ENCODE results near the gene TASP1.

The TASP1 gene

DNA sequence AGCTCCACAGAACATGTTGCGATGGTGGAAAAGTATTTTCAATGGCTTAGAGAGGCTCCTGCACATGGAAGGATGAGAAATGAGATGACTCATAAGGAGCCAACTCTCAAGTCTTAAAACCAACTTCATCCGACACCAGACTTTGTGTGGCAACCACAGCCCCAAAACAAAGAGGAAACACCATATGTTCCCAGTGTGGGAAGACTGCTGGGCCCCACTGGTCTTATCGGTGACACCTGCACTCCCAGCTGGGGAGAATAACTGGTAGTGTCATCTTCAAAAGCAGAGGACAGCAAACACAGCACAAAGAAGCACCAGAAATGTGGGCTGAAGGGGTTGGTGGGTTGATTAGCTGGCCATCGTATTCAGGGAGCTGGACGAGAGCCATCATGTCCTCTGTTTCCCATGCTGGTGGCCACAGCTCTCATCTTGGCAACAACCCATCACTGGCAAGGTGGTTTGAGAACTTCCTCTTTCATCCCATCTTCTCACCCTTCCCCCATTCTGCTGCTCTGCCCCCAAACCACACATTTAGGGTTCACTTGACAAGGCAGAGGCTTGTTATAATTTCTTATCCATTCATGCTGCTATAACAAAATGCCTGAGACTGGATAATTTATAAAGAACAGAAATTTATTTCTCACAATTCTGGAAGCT, 46.0 kb upstream of the TASP1 start:
- Histone ChIP-seq H3F3A (ENCODE audit: insufficient read depth) (no peaks in the 10 kb centered on the region), H3K4me2 (ENCODE audit: low read depth, low read length, poor library complexity, severe bottlenecking) (no peak overlapping the region), H4K20me1 (ENCODE audit: low read depth, low read length) (no peaks in the 10 kb centered on the region), H3K27me3 (ENCODE audit: low read length) (no peaks in the 10 kb centered on the region), H3K9me3 (ENCODE audit: insufficient read depth, low read length) (no peaks in the 10 kb centered on the region), H3K9me2 (replicated peaks; ENCODE audit: insufficient read depth, low read length) (no peaks in the 10 kb centered on the region), H2AFZ (ENCODE audit: low read depth, low read length, severe bottlenecking) (no peak overlapping the region), H3K36me3 (ENCODE audit: low read length) (no peaks in the 10 kb centered on the region), H3K79me2 (ENCODE audit: insufficient read depth, low read length) (no peaks in the 10 kb centered on the region), H3K4me3 (ENCODE audit: insufficient read depth, low read length, poor library complexity, severe bottlenecking) (no peak overlapping the region), H3K27ac (ENCODE audit: low read depth, low read length) (no peak overlapping the region), H3K9ac (ENCODE audit: low read length) (no peak overlapping the region)
- TF ChIP-seq, protein P1, sequence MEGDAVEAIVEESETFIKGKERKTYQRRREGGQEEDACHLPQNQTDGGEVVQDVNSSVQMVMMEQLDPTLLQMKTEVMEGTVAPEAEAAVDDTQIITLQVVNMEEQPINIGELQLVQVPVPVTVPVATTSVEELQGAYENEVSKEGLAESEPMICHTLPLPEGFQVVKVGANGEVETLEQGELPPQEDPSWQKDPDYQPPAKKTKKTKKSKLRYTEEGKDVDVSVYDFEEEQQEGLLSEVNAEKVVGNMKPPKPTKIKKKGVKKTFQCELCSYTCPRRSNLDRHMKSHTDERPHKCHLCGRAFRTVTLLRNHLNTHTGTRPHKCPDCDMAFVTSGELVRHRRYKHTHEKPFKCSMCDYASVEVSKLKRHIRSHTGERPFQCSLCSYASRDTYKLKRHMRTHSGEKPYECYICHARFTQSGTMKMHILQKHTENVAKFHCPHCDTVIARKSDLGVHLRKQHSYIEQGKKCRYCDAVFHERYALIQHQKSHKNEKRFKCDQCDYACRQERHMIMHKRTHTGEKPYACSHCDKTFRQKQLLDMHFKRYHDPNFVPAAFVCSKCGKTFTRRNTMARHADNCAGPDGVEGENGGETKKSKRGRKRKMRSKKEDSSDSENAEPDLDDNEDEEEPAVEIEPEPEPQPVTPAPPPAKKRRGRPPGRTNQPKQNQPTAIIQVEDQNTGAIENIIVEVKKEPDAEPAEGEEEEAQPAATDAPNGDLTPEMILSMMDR (IDR thresholded peaks at IDR 0.05; ENCODE audit: insufficient read depth, low read length, poor library complexity, severe bottlenecking), result no peak
- TF ChIP-seq EZH2phosphoT487 (conservative IDR thresholded peaks at IDR 0.05; ENCODE audit: low read length), result no peak

DNA sequence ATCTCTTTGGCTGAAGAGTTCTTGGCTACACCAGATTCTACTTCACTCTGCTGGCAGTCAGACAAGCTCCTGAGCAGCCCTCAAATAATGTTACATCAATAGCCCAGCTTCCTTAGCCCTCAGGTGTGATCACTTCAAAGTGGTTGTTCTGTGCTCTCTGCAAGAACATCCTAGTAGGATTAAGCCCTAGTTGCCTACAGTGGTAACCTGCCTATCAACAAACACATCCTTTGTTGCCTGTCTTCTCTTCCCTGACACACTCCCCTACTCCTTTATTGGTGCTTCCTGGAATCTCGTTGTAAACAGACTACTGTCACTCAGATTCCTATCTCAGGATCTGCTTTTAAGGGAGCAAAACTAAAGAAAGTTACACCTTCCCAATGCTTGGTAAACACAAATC, 45.1 kb upstream of the TASP1 start:
- Histone ChIP-seq H3K4me3 (ENCODE audit: insufficient read depth, low read length, poor library complexity, severe bottlenecking) (no peak overlapping the region), H3F3A (ENCODE audit: insufficient read depth) (no peaks in the 10 kb centered on the region), H3K27ac (ENCODE audit: low read depth, low read length) (no peak overlapping the region), H3K79me2 (ENCODE audit: insufficient read depth, low read length) (no peaks in the 10 kb centered on the region), H3K9ac (ENCODE audit: low read length) (no peak overlapping the region), H3K9me3 (ENCODE audit: insufficient read depth, low read length) (no peaks in the 10 kb centered on the region), H3K36me3 (ENCODE audit: low read length) (no peaks in the 10 kb centered on the region), H4K20me1 (ENCODE audit: low read depth, low read length) (no peaks in the 10 kb centered on the region), H3K27me3 (ENCODE audit: low read length) (no peaks in the 10 kb centered on the region), H3K9me2 (replicated peaks; ENCODE audit: insufficient read depth, low read length) (no peaks in the 10 kb centered on the region), H3K4me2 (ENCODE audit: low read depth, low read length, poor library complexity, severe bottlenecking) (no peak overlapping the region), H2AFZ (ENCODE audit: low read depth, low read length, severe bottlenecking) (no peak overlapping the region)
- no peak for TF ChIP-seq EZH2phosphoT487 (conservative IDR thresholded peaks at IDR 0.05; ENCODE audit: low read length)
- TF ChIP-seq, protein P1 (IDR thresholded peaks at IDR 0.05; ENCODE audit: insufficient read depth, low read length, poor library complexity, severe bottlenecking), result no peak

DNA sequence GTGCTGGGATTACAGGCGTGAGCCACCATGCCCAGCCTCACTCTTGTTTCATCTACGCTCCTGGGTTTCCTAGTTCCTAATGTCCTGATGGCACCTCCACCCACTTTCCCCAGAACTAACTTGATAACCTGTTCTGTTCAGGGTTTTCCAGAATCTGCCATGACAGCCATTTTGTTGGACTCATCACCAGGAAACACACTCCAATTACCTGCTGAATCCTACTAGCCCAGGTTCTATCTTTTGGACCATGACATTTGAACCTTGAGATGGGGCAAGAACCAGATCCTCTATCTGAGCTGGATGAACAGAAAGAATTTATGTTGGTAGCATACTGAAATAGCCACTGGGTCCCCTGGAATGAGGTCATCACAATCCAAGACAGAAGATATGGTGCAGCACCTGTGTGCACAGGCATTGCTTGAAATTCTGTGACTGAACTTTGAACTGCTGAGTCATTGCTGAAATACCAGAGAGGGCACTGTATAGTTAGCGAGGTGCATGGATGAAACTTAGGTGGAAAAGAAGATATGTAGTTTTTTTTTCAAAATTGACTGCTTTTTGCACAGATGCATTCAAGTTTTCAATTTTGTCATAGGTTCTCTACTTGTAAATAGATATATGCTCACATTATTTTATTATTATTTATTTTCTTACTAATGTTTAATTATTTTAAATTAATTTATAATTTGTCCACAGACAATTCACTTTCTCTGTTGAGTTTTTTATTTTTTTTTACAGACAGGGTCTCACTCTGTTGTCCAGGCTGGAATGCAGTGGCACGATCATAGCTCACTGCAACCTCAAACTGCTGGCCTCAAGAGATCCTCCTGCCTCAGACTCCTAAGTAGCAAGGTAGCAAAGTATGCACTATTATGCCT, 42.8 kb upstream of the TASP1 start:
- Histone ChIP-seq H3K4me2 (ENCODE audit: low read depth, low read length, poor library complexity, severe bottlenecking) (no peak overlapping the region), H2AFZ (ENCODE audit: low read depth, low read length, severe bottlenecking) (no peak overlapping the region)

More for the DNA sequence above, 42.8 kb upstream of the TASP1 start:
- no peak overlapping the region for H3K27ac ChIP-seq (ENCODE audit: low read depth, low read length)
- no peak for TF ChIP-seq EZH2phosphoT487 (conservative IDR thresholded peaks at IDR 0.05; ENCODE audit: low read length)
- TF ChIP-seq, protein P1 (IDR thresholded peaks at IDR 0.05; ENCODE audit: insufficient read depth, low read length, poor library complexity, severe bottlenecking), result no peak
- H3K9ac ChIP-seq (ENCODE audit: low read length), result no peak overlapping the region
- H3K9me3 ChIP-seq (ENCODE audit: insufficient read depth, low read length), result no peaks in the 10 kb centered on the region
- no peaks in the 10 kb centered on the region for H3K79me2 ChIP-seq (ENCODE audit: insufficient read depth, low read length)
- no peak overlapping the region for H3K4me3 ChIP-seq (ENCODE audit: insufficient read depth, low read length, poor library complexity, severe bottlenecking)
- no peaks in the 10 kb centered on the region for H4K20me1 ChIP-seq (ENCODE audit: low read depth, low read length)
- no peaks in the 10 kb centered on the region for H3K36me3 ChIP-seq (ENCODE audit: low read length)
- H3F3A ChIP-seq (ENCODE audit: insufficient read depth), result no peaks in the 10 kb centered on the region
- no peaks in the 10 kb centered on the region for H3K9me2 ChIP-seq (replicated peaks; ENCODE audit: insufficient read depth, low read length)
- no peaks in the 10 kb centered on the region for H3K27me3 ChIP-seq (ENCODE audit: low read length)
